ENCODE measurements around the gene PRKAG2. TPM values are rescaled to one million over a fixed set of nuclear protein-coding genes. Genes with fewer than 3 reads are reported as not detected.

The PRKAG2 gene
- polyA plus RNA-seq, 3 donors, result 29.2 to 59.8 (median 30.9) TPM

- H2AFZ ChIP-seq (ENCODE audit: insufficient read depth, low read depth, low read length, poor library complexity, severe bottlenecking), result no peak overlapping the region
- no peaks in the 10 kb centered on the region for H3K27me3 ChIP-seq (ENCODE audit: control insufficient read depth in 2 of 2, insufficient read depth in 2 of 2, low read length in 2 of 2)
- no peak overlapping the region for H3K4me2 ChIP-seq (replicated peaks; ENCODE audit: extremely low read depth, low read length, poor library complexity, severe bottlenecking)
- intact Hi-C loops (cut with micrococcal nuclease), result no loop called here
- peak overlapping the region in 1 of 7 donors; percentile 30 for H3K27ac Mint-ChIP-seq
- H3K9me3 Mint-ChIP-seq, result peaks cover 0 to 2% (median 0%) of the 10 kb centered on the region in 7 donors
- WGBS (ENCODE audit: insufficient coverage), result 91% methylated on average over 1 of the region's 3 CpGs
- H3K27ac ChIP-seq (ENCODE audit: low read depth in 1 of 2, low read length in 2 of 2), result no peak overlapping the region
- H3K36me3 ChIP-seq (replicated peaks in 1 of 2; ENCODE audit: control insufficient read depth in 1 of 2, insufficient read depth in 2 of 2, low read length in 2 of 2), result peaks cover 20 to 65% of the 10 kb centered on the region in 2 donors
- H3K36me3 Mint-ChIP-seq, result peaks cover 39 to 69% of the 10 kb centered on the region in 2 donors
- H3K79me2 ChIP-seq (ENCODE audit: insufficient read depth, low read length), result peaks cover 20% of the 10 kb centered on the region
- H3K4me3 Mint-ChIP-seq, result no peak overlapping the region
- H4K20me1 ChIP-seq (ENCODE audit: insufficient read depth, low read length), result peaks cover 87% of the 10 kb centered on the region
- peaks cover 0 to 2% (median 2%) of the 10 kb centered on the region in 3 donors for H3K27me3 Mint-ChIP-seq (ENCODE audit: low read depth in 3 of 3)
- H3K4me1 ChIP-seq (ENCODE audit: control insufficient read depth in 1 of 2, insufficient read depth in 2 of 2, low read length in 2 of 2), result no peaks in the 10 kb centered on the region
- DNase-seq, result no peak
- H3K9ac ChIP-seq (ENCODE audit: insufficient read depth, low read length, poor library complexity, severe bottlenecking), result no peak overlapping the region
- H3K4me1 Mint-ChIP-seq, result peaks cover 5% of the 10 kb centered on the region
- H3K4me3 ChIP-seq (replicated peaks in 1 of 3; ENCODE audit: low read depth in 2 of 3, low read length in 3 of 3), result no peak overlapping the region
- no peaks in the 10 kb centered on the region for H3K9me3 ChIP-seq (replicated peaks in 1 of 2; ENCODE audit: control insufficient read depth in 1 of 2, insufficient read depth in 1 of 2, low read length in 2 of 2)
- no peak for TF ChIP-seq CTCF (IDR thresholded peaks at IDR 0.05)
These were observed 261.9 kb downstream of the PRKAG2 start for GRCh38 chr7:151615058-151615457.

GRCh38 chr7:151614019-151614418, 262.9 kb downstream of the PRKAG2 start:
- H3K27me3 ChIP-seq (ENCODE audit: control insufficient read depth in 2 of 2, insufficient read depth in 2 of 2, low read length in 2 of 2), result no peaks in the 10 kb centered on the region
- no peak overlapping the region for H3K4me3 Mint-ChIP-seq

More at GRCh38 chr7:151614019-151614418, 262.9 kb downstream of the PRKAG2 start:
- H3K9me3 Mint-ChIP-seq, result peaks cover 0 to 2% (median 0%) of the 10 kb centered on the region in 7 donors
- H3K36me3 Mint-ChIP-seq, result peaks cover 39 to 70% of the 10 kb centered on the region in 2 donors
- TF ChIP-seq CTCF (IDR thresholded peaks at IDR 0.05), result no peak
- no peak for DNase-seq
- no peak overlapping the region for H3K27ac Mint-ChIP-seq
- peaks cover 5% of the 10 kb centered on the region for H3K4me1 Mint-ChIP-seq
- H3K27ac ChIP-seq (ENCODE audit: low read depth in 1 of 2, low read length in 2 of 2), result no peak overlapping the region
- H4K20me1 ChIP-seq (ENCODE audit: insufficient read depth, low read length), result peaks cover 89% of the 10 kb centered on the region
- H3K4me1 ChIP-seq (ENCODE audit: control insufficient read depth in 1 of 2, insufficient read depth in 2 of 2, low read length in 2 of 2), result no peaks in the 10 kb centered on the region
- H3K9ac ChIP-seq (ENCODE audit: insufficient read depth, low read length, poor library complexity, severe bottlenecking), result no peak overlapping the region
- peaks cover 20 to 67% of the 10 kb centered on the region in 2 donors for H3K36me3 ChIP-seq (replicated peaks in 1 of 2; ENCODE audit: control insufficient read depth in 1 of 2, insufficient read depth in 2 of 2, low read length in 2 of 2)
- H3K9me3 ChIP-seq (replicated peaks in 1 of 2; ENCODE audit: control insufficient read depth in 1 of 2, insufficient read depth in 1 of 2, low read length in 2 of 2), result no peaks in the 10 kb centered on the region
- intact Hi-C loops (cut with micrococcal nuclease), result no loop called here
- peaks cover 0 to 4% (median 2%) of the 10 kb centered on the region in 3 donors for H3K27me3 Mint-ChIP-seq (ENCODE audit: low read depth in 3 of 3)
- H3K4me3 ChIP-seq (replicated peaks in 1 of 3; ENCODE audit: low read depth in 2 of 3, low read length in 3 of 3), result no peak overlapping the region
- peaks cover 20% of the 10 kb centered on the region for H3K79me2 ChIP-seq (ENCODE audit: insufficient read depth, low read length)
- 98% methylated on average over 13 of the region's 13 CpGs for WGBS (ENCODE audit: insufficient coverage)
- no peak overlapping the region for H2AFZ ChIP-seq (ENCODE audit: insufficient read depth, low read depth, low read length, poor library complexity, severe bottlenecking)
- no peak overlapping the region for H3K4me2 ChIP-seq (replicated peaks; ENCODE audit: extremely low read depth, low read length, poor library complexity, severe bottlenecking)
